ENCODE data around the gene DCAF11. TPM values are rescaled to one million over a fixed set of nuclear protein-coding genes. Genes with fewer than 3 reads are reported as not detected.

Gene DCAF11
- total RNA-seq, 2 donors from 2014 or later: 101 to 107 TPM

- ATAC-seq: no peak
Observed at GRCh38 chr14:24110060-24110459, 4.5 kb upstream of the DCAF11 start.

GRCh38 chr14:24110523-24110922, 4.1 kb upstream of the DCAF11 start:
- ATAC-seq (no peak), DNase-seq (no peak)
- intact Hi-C loops (cut with DNase I, micrococcal nuclease): no loop called here

More at GRCh38 chr14:24110060-24110459, 4.5 kb upstream of the DCAF11 start:
- DNase-seq: no peak
- intact Hi-C loops (cut with DNase I, micrococcal nuclease): no loop called here

- no peak for ATAC-seq
- intact Hi-C loops (cut with DNase I, micrococcal nuclease): no loop called here
Observed at GRCh38 chr14:24113379-24113800, 1.2 kb upstream of the DCAF11 start.

GRCh38 chr14:24113801-24114531, 611 bp upstream of the DCAF11 start:
- intact Hi-C loops (cut with DNase I, micrococcal nuclease): no loop called here
- DNase-seq (peak; percentile 90 to 94), ATAC-seq (peak; percentile 67)

More at GRCh38 chr14:24113379-24113800, 1.2 kb upstream of the DCAF11 start:
- DNase-seq: no peak

- DNase-seq (peak in 1 of 2 donors; percentile 31), ATAC-seq (no peak)
- intact Hi-C loops (cut with DNase I, micrococcal nuclease): no loop called here
Observed at GRCh38 chr14:24115422-24116127, 998 bp downstream of the DCAF11 start.

GRCh38 chr14:24116128-24116814, 1.7 kb downstream of the DCAF11 start:
- intact Hi-C loops (cut with DNase I, micrococcal nuclease): no loop called here
- DNase-seq (no peak), ATAC-seq (no peak)

GRCh38 chr14:24117179-24117578, 2.6 kb downstream of the DCAF11 start:
- intact Hi-C loops (cut with DNase I, micrococcal nuclease): no loop called here
- DNase-seq (no peak), ATAC-seq (no peak)

GRCh38 chr14:24119691-24120090, 5.1 kb downstream of the DCAF11 start:
- intact Hi-C loops (cut with DNase I, micrococcal nuclease): no loop called here
- ATAC-seq (no peak), DNase-seq (no peak)

- intact Hi-C loops (cut with DNase I, micrococcal nuclease): no loop called here
- ATAC-seq (no peak), DNase-seq (no peak)
Observed at GRCh38 chr14:24121210-24121609, 6.6 kb downstream of the DCAF11 start.

GRCh38 chr14:24122416-24122815, 7.8 kb downstream of the DCAF11 start:
- DNase-seq (no peak), ATAC-seq (no peak)
- intact Hi-C loops (cut with DNase I, micrococcal nuclease): no loop called here

GRCh38 chr14:24122898-24123297, 8.3 kb downstream of the DCAF11 start:
- intact Hi-C loops (cut with DNase I, micrococcal nuclease): no loop called here
- DNase-seq (no peak), ATAC-seq (no peak)

GRCh38 chr14:24123424-24124417, 9.1 kb downstream of the DCAF11 start:
- intact Hi-C loops (cut with DNase I, micrococcal nuclease): no loop called here
- ATAC-seq (peak; percentile 21), DNase-seq (no peak)

- DNase-seq: no peak
- ATAC-seq: no peak
- intact Hi-C loops (cut with DNase I, micrococcal nuclease): no loop called here
Observed at GRCh38 chr14:24126939-24127338, 12.4 kb downstream of the DCAF11 start.

- no peak for ATAC-seq
- no peak for DNase-seq
- intact Hi-C loops (cut with DNase I, micrococcal nuclease): no loop called here
Observed at GRCh38 chr14:24127673-24128072, 13.1 kb downstream of the DCAF11 start.

- no peak for ATAC-seq
- intact Hi-C loops (cut with DNase I, micrococcal nuclease): no loop called here
- no peak for DNase-seq
Observed at GRCh38 chr14:24129410-24129998, 14.9 kb downstream of the DCAF11 start.

- no peak for ATAC-seq
- intact Hi-C loops (cut with DNase I, micrococcal nuclease): no loop called here
- DNase-seq: no peak
Observed at GRCh38 chr14:24130380-24130716, 15.8 kb downstream of the DCAF11 start, which contains the start of gene FITM1. Gene FITM1, plus strand, starts transcription at chr14:24130659. Its CDS starts 905 bp downstream, at chr14:24131564.

- DNase-seq (no peak), ATAC-seq (no peak)
- intact Hi-C loops (cut with DNase I, micrococcal nuclease): no loop called here
Observed at GRCh38 chr14:24130717-24131548, 16.4 kb downstream of the DCAF11 start.
